Ishikawa (cell line): Measurements from ENCODE around the gene LINGO4.

Experiments used
- CEBPB ChIP-seq: IDR thresholded peaks from 2 replicates; pipeline ENCODE4 v1.6.1; 2012
- CREB1 ChIP-seq: IDR thresholded peaks from 2 replicates; pipeline ENCODE4 v1.6.1; 2012; ENCODE audit warnings: low read depth
- EP300 ChIP-seq: IDR thresholded peaks from 2 replicates; pipeline ENCODE4 v1.6.1; 2012; ENCODE audit warnings: borderline replicate concordance
- FOXM1 ChIP-seq: IDR thresholded peaks from 2 replicates; pipeline ENCODE4 v1.6.1; 2012; ENCODE audit warnings: low read depth, borderline replicate concordance
- RAD21 ChIP-seq: IDR thresholded peaks from 2 replicates; pipeline ENCODE4 v1.6.1; 2012; ENCODE audit warnings: low read depth
- REST ChIP-seq: IDR thresholded peaks from 2 replicates; pipeline ENCODE4 v1.6.1; 2012; ENCODE audit warnings: low read depth, mild to moderate bottlenecking
- TAF1 ChIP-seq: IDR thresholded peaks from 2 replicates; pipeline ENCODE4 v1.6.1; 2012; ENCODE audit warnings: low read depth, mild to moderate bottlenecking
- TCF12 ChIP-seq: IDR thresholded peaks from 2 replicates; pipeline ENCODE4 v1.6.1; 2012; ENCODE audit warnings: low read depth
- TEAD4 ChIP-seq: IDR thresholded peaks from 2 replicates; pipeline ENCODE4 v1.6.1; 2012
- USF1 ChIP-seq: IDR thresholded peaks from 2 replicates; pipeline ENCODE4 v1.6.1; 2012
- YY1 ChIP-seq: IDR thresholded peaks from 2 replicates; pipeline ENCODE4 v1.6.1; 2012; ENCODE audit warnings: low read depth
- ZBTB7A ChIP-seq: IDR thresholded peaks from 2 replicates; pipeline ENCODE4 v1.6.1; 2012; ENCODE audit warnings: low read depth

DNA sequence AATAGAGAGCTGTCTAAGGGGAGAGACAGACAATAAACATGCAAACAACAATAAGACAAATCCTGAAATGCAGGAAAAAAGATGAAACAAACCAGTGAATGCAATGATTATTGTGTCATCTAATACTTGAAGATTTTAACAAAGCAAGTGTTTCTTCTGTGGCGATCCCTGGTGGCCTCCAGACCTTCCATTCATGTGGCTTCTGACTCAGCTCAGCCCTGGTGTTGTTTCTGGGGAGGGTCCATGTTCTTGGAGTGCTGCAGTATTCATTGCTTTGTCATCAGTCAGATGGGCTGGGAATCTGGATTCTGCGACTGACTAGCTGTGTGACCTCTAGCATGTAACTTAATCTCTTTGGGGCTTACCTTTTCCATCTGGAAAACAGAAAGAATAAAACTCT is 35.9 kb upstream of the LINGO4 start:
- TF ChIP-seq YY1 (no peak), EP300 (no peak), TAF1 (no peak), FOXM1 (no peak), USF1 (no peak), CEBPB (no peak), REST (no peak), TCF12 (no peak), CREB1 (no peak), RAD21 (no peak), TEAD4 (no peak), ZBTB7A (no peak)
